Endothelial cell of umbilical vein (primary cell): Measurements from ENCODE around the gene SIRPG. TPM values are rescaled to one million over a fixed set of nuclear protein-coding genes. Genes with fewer than 3 reads are reported as not detected.

ENCODE experiments used
- BruUV-seq: library from RNA; stranded (reverse); fragments of 400-500 nt; replicated peaks from 2 replicates; lab custom pipeline; 2021; lab: Mats Ljungman, UMichigan
- CTCF ChIA-PET: fragments of 300-600, 350-600 bp; sonication (Branson Sonifier 250); formaldehyde crosslinking; loops from one replicate; lab custom pipeline; 2021; ENCODE audit warnings: antibody characterized with exemption, inconsistent platforms; lab: Charles Lee
- POLR2A ChIA-PET: fragments of 300-600, 350-600 bp; sonication (Branson Sonifier 250); formaldehyde crosslinking; loops from one replicate; lab custom pipeline; 2021; ENCODE audit warnings: antibody characterized with exemption, inconsistent platforms; lab: Charles Lee
- DNase-seq: peaks from one replicate; pipeline ENCODE4 v3.0.0-alpha.2; 2011; ENCODE audit warnings: low read depth, low spot score
- FAIRE-seq: peaks from 2 replicates; lab custom pipeline; 2011; peaks lifted over from hg19 to GRCh38; lab: Jason Lieb, UNC
- H2AFZ ChIP-seq: 2 replicates; pipeline ENCODE4 v1.6.0; 2012; ENCODE audit warnings: low read depth, low read length, control low read depth, inconsistent platforms
- H3K27ac ChIP-seq: 2 replicates; pipeline ENCODE4 v1.5.1; 2011; ENCODE audit warnings: low read depth, mild to moderate bottlenecking, control low read depth, low read length, moderate library complexity; ENCODE audit not compliant: insufficient read depth
- H3K27me3 ChIP-seq, 2 experiments: 2 replicates each; pipeline versions ENCODE4 v1.6.0 to v1.6.1; 2011; ENCODE audit warnings: low read length in 2 of 2, mixed read lengths in 1 of 2; ENCODE audit not compliant: control insufficient read depth in 2 of 2, insufficient read depth in 2 of 2
- H3K36me3 ChIP-seq, 2 experiments: 2 replicates in 1 of 2; 3 replicates in 1 of 2; pipeline ENCODE4 v1.5.1; 2011; ENCODE audit warnings: low read length in 2 of 2, mild to moderate bottlenecking in 1 of 2, moderate library complexity in 1 of 2; ENCODE audit not compliant: control insufficient read depth in 2 of 2, insufficient read depth in 2 of 2; ENCODE audit errors: extremely low read depth in 1 of 2
- H3K4me1 ChIP-seq: 3 replicates; pipeline ENCODE4 v1.5.1; 2011; ENCODE audit warnings: mild to moderate bottlenecking, low read length; ENCODE audit not compliant: control insufficient read depth, insufficient read depth; ENCODE audit errors: extremely low read depth
- H3K4me2 ChIP-seq: 2 replicates; pipeline ENCODE4 v1.6.1; 2011; ENCODE audit warnings: low read length, control low read depth, mixed read lengths; ENCODE audit not compliant: insufficient read depth
- H3K4me3 ChIP-seq, 3 experiments: fragments of 200-600 bp in 1 of 3; sonication (generic), shearing (Covaris generic) in 1 of 3; replicated peaks in 1 of 3; 2 replicates each; pipeline ENCODE4 v1.5.1; 2011 to 2016; ENCODE audit warnings: control low read depth in 3 of 3, low read length in 3 of 3, mild to moderate bottlenecking in 2 of 3, inconsistent platforms in 1 of 3, low read depth in 1 of 3, moderate library complexity in 1 of 3; ENCODE audit not compliant: insufficient read depth in 1 of 3
- H3K79me2 ChIP-seq: 2 replicates; pipeline ENCODE4 v1.6.0; 2012; ENCODE audit warnings: low read length, inconsistent platforms; ENCODE audit not compliant: control insufficient read depth, insufficient read depth
- H3K9ac ChIP-seq: replicated peaks from 2 replicates; pipeline ENCODE3; 2011; ENCODE audit warnings: low read length, control low read depth; ENCODE audit not compliant: insufficient read depth; ENCODE audit errors: extremely low read depth
- H3K9me1 ChIP-seq: replicated peaks from 3 replicates; pipeline ENCODE4 v1.6.0; 2011; ENCODE audit warnings: mild to moderate bottlenecking, low read length; ENCODE audit not compliant: control insufficient read depth, insufficient read depth; ENCODE audit errors: extremely low read depth
- H3K9me3 ChIP-seq: replicated peaks from 2 replicates; pipeline ENCODE4 v1.5.1; 2012; ENCODE audit warnings: low read length, inconsistent platforms; ENCODE audit not compliant: control insufficient read depth, insufficient read depth
- H4K20me1 ChIP-seq: replicated peaks from 2 replicates; pipeline ENCODE3; 2011; ENCODE audit warnings: mild to moderate bottlenecking, low read length; ENCODE audit not compliant: control insufficient read depth, insufficient read depth; ENCODE audit errors: extremely low read depth
- CTCF ChIP-seq, 2 donors: IDR thresholded peaks; 1 replicate in 1 of 2; 2 replicates in 1 of 2; pipeline ENCODE4 v1.5.1; 2011; ENCODE audit warnings: low read length in 2 of 2, mild to moderate bottlenecking in 2 of 2, moderate library complexity in 2 of 2, control low read depth in 1 of 2, inconsistent platforms in 1 of 2, low read depth in 1 of 2; ENCODE audit not compliant: insufficient read depth in 1 of 2; ENCODE audit errors: extremely low read depth in 1 of 2
- EZH2 ChIP-seq: IDR thresholded peaks from 2 replicates; pipeline ENCODE4 v1.6.1; 2012; ENCODE audit warnings: borderline replicate concordance, low read depth, mild to moderate bottlenecking, moderate library complexity, low read length, inconsistent platforms; ENCODE audit not compliant: severe bottlenecking
- FOS ChIP-seq: IDR thresholded peaks from 2 replicates; pipeline ENCODE4 v1.6.1; 2011; ENCODE audit warnings: mild to moderate bottlenecking, low read length, moderate library complexity, borderline replicate concordance; ENCODE audit not compliant: insufficient read depth
- GATA2 ChIP-seq: IDR thresholded peaks from 2 replicates; pipeline ENCODE4 v1.7.0; 2011; ENCODE audit warnings: low read depth, mild to moderate bottlenecking, moderate library complexity, mixed read lengths, low read length; ENCODE audit not compliant: insufficient read length, insufficient read depth
- JUN ChIP-seq: IDR thresholded peaks from 2 replicates; pipeline ENCODE4 v1.6.1; 2011; ENCODE audit warnings: borderline replicate concordance, low read depth; ENCODE audit not compliant: insufficient read length, insufficient read depth
- MAX ChIP-seq: IDR thresholded peaks from 2 replicates; pipeline ENCODE4 v1.6.1; 2011; ENCODE audit not compliant: insufficient read depth, insufficient read length
- MYC ChIP-seq: IDR thresholded peaks from one replicate; pipeline ENCODE4 v1.6.1; 2011; ENCODE audit warnings: mild to moderate bottlenecking, low read depth, low read length
- POLR2A ChIP-seq: IDR thresholded peaks from 2 replicates; pipeline ENCODE4 v1.6.1; 2012; ENCODE audit warnings: low read depth, mild to moderate bottlenecking, control low read depth, low read length
- POLR2AphosphoS5 ChIP-seq: IDR thresholded peaks from 2 replicates; pipeline ENCODE4 v1.6.1; 2012; ENCODE audit warnings: low read depth, mild to moderate bottlenecking, control low read depth, low read length, moderate library complexity; ENCODE audit not compliant: insufficient read depth
- dilution Hi-C: fragments of 300-500 bp; cut with MboI; formaldehyde crosslinking; loops from one replicate; pipeline ENCODE4 v1.15.0; 2019; ENCODE audit warnings: low sequenced_read_pairs; ENCODE audit not compliant: extremely low pct_ligation_motif_present
- intact Hi-C: fragments of 100-400 bp; cut with micrococcal nuclease; formaldehyde crosslinking; loops from one replicate; pipeline ENCODE4 v1.10.0; 2022
- polyA plus RNA-seq, 4 experiments: library from polyadenylated mRNA; depleted of rRNA in 3 of 4; stranded (reverse) in 3 of 4; unstranded in 1 of 4; fragments of >200 nt; gene quantifications; 2 replicates each; pipeline versions ENCODE4 v1.2.1 to v1.2.3, GENCODE V29; 2011 to 2012; ENCODE audit warnings: missing spikeins in 1 of 4
- total RNA-seq: library from RNA; stranded (reverse); gene quantifications from 2 replicates; pipeline ENCODE4 v1.2.3, GENCODE V29; 2021

Gene SIRPG
- total and polyA plus RNA-seq, 2 donors (not counting 3 experiments of a cell fraction or from before 2014, with no cell fraction given), result not detected

- dilution Hi-C loops (no loop called here), intact Hi-C loops (no loop called here)
- POLR2A ChIA-PET, result no interaction called here
- H2AFZ ChIP-seq, result no peak overlapping the region
- H3K9me1 ChIP-seq, result no peaks in the 10 kb centered on the region
- no peaks in the 10 kb centered on the region for H3K4me1 ChIP-seq
- no peaks in the 10 kb centered on the region for H4K20me1 ChIP-seq
- H3K27me3 ChIP-seq, result peaks cover 6 to 13% of the 10 kb centered on the region in 2 experiments
- CTCF ChIA-PET, result interaction anchor here (1.3 kb wide), 1 partner anchor 170 kb away, joined by 3 read pairs; no protein-coding TSS in a partner anchor
- TF ChIP-seq EZH2 (no peak), GATA2 (no peak), MAX (no peak), MYC (no peak), CTCF (IDR thresholded peaks at IDR 0.05; ENCODE audit: extremely low read depth in 1 of 2, insufficient read depth in 1 of 2, low read depth in 1 of 2, low read length in 2 of 2) (no peak)
- DNase-seq (no peak), FAIRE-seq (no peak)
- no peaks in the 10 kb centered on the region for H3K9me3 ChIP-seq
- H3K4me3 ChIP-seq, result no peak overlapping the region
- H3K4me2 ChIP-seq, result no peak overlapping the region
- no TSS peak for BruUV-seq
- H3K27ac ChIP-seq, result no peak overlapping the region
- H3K79me2 ChIP-seq, result no peaks in the 10 kb centered on the region
- H3K36me3 ChIP-seq, result no peaks in the 10 kb centered on the region
- no peak overlapping the region for H3K9ac ChIP-seq
Observed at GRCh38 chr20:1674361-1674760, 16.8 kb upstream of the SIRPG start.

- no peak for TF ChIP-seq MAX
- TF ChIP-seq MYC, result no peak
- TF ChIP-seq EZH2, result no peak
- no peak for TF ChIP-seq JUN
- TF ChIP-seq GATA2, result no peak
- no peak for TF ChIP-seq CTCF (IDR thresholded peaks at IDR 0.05; ENCODE audit: extremely low read depth in 1 of 2, insufficient read depth in 1 of 2, low read depth in 1 of 2, low read length in 2 of 2)
- TF ChIP-seq POLR2AphosphoS5, result no peak
- TF ChIP-seq POLR2A, result no peak
- TF ChIP-seq FOS, result no peak
Observed at GRCh38 chr20:1673424-1673823, 15.8 kb upstream of the SIRPG start.

More at GRCh38 chr20:1673424-1673823, 15.8 kb upstream of the SIRPG start:
- POLR2A ChIA-PET, result no interaction called here
- no peaks in the 10 kb centered on the region for H3K4me1 ChIP-seq
- peaks cover 5 to 10% of the 10 kb centered on the region in 2 experiments for H3K27me3 ChIP-seq
- BruUV-seq, result no TSS peak
- H3K9me3 ChIP-seq, result no peaks in the 10 kb centered on the region
- no peak for DNase-seq
- H3K36me3 ChIP-seq, result no peaks in the 10 kb centered on the region
- H3K4me2 ChIP-seq, result no peak overlapping the region
- FAIRE-seq, result no peak
- no peaks in the 10 kb centered on the region for H3K79me2 ChIP-seq
- H2AFZ ChIP-seq, result no peak overlapping the region
- H4K20me1 ChIP-seq, result no peaks in the 10 kb centered on the region
- no peak overlapping the region for H3K9ac ChIP-seq
- CTCF ChIA-PET, result interaction anchor here (1.3 kb wide), 1 partner anchor 170 kb away, joined by 3 read pairs; no protein-coding TSS in a partner anchor
- H3K9me1 ChIP-seq, result no peaks in the 10 kb centered on the region
- no peak overlapping the region for H3K4me3 ChIP-seq
- no peak overlapping the region for H3K27ac ChIP-seq
- dilution Hi-C loops (no loop called here), intact Hi-C loops (no loop called here)
